GM13976 (cell line): ENCODE measurements around the gene CSMD2.

Experiments
- DNase-seq: peaks from one replicate; pipeline ENCODE4 v3.0.0; 2012; ENCODE audit warnings: low spot score
- in situ Hi-C: fragments of 300-500 bp; cut with MboI; formaldehyde crosslinking; loops from one replicate; pipeline ENCODE4 v1.12.0; 2022; ENCODE audit warnings: low sequenced_read_pairs, mixed read lengths, inconsistent platforms; ENCODE audit not compliant: unreplicated experiment
- TF ChIP-seq, protein P1 (sequence below): IDR thresholded peaks from 2 replicates; pipeline ENCODE4 v1.5.1; 2012; ENCODE audit warnings: borderline replicate concordance, mild to moderate bottlenecking; ENCODE audit not compliant: insufficient read depth; ENCODE audit errors: extremely low read depth, missing control alignments, control extremely low read depth

The CSMD2 gene

GRCh38 chr1:33724348-33724747 lies 440.7 kb downstream of the CSMD2 start:
- in situ Hi-C loops: no loop called here
- DNase-seq: no peak
- TF ChIP-seq, protein P1, sequence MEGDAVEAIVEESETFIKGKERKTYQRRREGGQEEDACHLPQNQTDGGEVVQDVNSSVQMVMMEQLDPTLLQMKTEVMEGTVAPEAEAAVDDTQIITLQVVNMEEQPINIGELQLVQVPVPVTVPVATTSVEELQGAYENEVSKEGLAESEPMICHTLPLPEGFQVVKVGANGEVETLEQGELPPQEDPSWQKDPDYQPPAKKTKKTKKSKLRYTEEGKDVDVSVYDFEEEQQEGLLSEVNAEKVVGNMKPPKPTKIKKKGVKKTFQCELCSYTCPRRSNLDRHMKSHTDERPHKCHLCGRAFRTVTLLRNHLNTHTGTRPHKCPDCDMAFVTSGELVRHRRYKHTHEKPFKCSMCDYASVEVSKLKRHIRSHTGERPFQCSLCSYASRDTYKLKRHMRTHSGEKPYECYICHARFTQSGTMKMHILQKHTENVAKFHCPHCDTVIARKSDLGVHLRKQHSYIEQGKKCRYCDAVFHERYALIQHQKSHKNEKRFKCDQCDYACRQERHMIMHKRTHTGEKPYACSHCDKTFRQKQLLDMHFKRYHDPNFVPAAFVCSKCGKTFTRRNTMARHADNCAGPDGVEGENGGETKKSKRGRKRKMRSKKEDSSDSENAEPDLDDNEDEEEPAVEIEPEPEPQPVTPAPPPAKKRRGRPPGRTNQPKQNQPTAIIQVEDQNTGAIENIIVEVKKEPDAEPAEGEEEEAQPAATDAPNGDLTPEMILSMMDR: no peak

DNA sequence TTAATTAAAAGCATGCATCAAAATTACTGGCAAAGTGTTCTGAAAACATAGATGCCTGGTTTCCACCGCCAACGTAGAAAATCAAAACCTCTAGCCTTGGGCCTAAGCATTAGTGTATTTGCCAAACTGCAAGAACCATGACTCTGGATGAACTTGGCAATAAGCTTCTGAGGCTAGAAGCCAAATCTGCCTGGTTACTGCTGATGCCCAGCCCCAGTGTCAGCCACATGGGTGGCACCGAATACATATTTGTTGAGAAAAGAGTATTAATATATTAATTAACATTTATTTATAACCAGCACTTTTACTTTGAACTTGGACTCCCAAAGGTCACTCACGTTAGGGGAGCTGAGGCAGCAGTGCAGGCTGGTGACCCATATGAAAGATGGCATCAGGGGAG lies 441.8 kb downstream of the CSMD2 start:
- in situ Hi-C loops: no loop called here
- TF ChIP-seq, protein P1: no peak
- no peak for DNase-seq

- no peak for DNase-seq
- in situ Hi-C loops: no loop called here
- TF ChIP-seq, protein P1: no peak
Observed at GRCh38 chr1:33721301-33721815, 443.7 kb downstream of the CSMD2 start.

DNA sequence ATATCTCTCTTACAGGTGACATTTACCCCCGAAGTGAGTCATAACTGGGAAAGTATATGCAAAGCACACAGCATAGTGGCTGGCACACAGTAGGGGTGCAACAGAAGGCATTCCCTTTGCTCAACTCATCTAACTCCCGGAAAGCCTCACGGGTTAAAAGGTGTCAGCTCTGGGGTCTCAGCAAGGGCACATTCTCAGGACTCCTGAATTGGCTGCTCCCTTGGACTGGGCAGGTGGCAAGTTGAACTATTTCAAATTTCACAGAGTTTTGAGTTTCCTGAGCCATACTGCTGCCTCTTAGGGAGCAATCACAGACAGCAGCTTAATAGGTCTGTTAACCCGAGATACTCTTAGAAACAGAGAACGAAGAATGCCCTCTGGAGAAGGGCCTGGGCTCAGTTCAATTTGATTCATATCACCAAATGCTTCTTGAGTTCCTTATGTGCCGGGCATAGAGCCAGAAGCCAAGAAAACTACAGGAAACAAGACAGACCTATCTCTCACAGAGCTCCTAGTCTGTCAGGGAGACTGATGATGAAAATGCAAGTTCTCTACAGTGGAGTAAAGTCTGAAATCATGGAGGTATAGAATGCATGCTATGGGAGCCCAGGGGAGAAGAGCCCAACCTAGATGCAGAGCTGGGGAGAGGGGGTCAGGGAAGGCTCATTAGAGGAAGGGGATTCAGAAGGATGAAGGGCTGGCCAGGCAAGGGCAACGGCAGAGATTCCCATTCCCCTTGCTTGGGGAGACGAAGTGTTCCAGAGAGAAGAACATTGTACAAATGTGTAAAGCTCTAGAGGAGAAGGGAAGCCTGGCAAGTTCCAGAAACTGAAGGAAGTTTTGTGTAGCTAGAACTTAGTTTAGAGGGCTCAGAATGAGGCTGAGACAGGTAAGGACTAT lies 445.0 kb downstream of the CSMD2 start:
- in situ Hi-C loops: no loop called here
- TF ChIP-seq, protein P1: no peak
- no peak for DNase-seq

DNA sequence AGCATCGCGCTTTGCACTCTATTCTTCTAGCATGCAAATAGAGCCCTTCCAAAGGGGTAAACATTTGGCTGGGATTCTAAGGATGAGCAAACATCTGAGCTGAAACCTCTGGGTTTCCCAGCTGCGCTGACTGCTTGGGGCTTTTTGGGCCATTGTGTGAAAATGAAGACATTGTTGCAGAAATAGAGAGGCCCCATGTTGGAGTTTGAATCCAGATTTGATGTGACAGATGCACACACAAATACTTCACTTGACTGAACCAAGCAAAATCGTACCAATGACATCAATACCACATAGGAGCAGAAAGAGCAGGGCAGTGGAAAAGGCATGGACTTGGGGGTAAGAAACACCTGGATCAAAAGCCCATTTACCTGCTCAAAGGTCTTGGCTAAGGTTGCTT lies 445.7 kb downstream of the CSMD2 start:
- in situ Hi-C loops: no loop called here
- TF ChIP-seq, protein P1: no peak
- DNase-seq: no peak

GRCh38 chr1:33718186-33718585 lies 446.8 kb downstream of the CSMD2 start:
- in situ Hi-C loops: no loop called here
- TF ChIP-seq, protein P1: no peak
- DNase-seq: no peak
